Midbrain (tissue), 1 donor: ENCODE data around the gene HDAC10.
A peak's percentile ranks its signal among the peaks of the same experiment; 100 is the strongest.

ENCODE experiments used
- DNase-seq: peaks from one replicate; lab custom pipeline; 2025; lab: John Stamatoyannopoulos, UW

The HDAC10 gene

GRCh38 chr22:50269970-50270665 is 19.1 kb upstream of the HDAC10 start, which contains the start of gene MAPK11:
Gene MAPK11 (minus strand): TSS chr22:50270380. CDS start chr22:50270292, 88 bp downstream.
- DNase-seq, result peak; percentile 32

GRCh38 chr22:50269573-50269969 is 18.5 kb upstream of the HDAC10 start:
- no peak for DNase-seq

DNA sequence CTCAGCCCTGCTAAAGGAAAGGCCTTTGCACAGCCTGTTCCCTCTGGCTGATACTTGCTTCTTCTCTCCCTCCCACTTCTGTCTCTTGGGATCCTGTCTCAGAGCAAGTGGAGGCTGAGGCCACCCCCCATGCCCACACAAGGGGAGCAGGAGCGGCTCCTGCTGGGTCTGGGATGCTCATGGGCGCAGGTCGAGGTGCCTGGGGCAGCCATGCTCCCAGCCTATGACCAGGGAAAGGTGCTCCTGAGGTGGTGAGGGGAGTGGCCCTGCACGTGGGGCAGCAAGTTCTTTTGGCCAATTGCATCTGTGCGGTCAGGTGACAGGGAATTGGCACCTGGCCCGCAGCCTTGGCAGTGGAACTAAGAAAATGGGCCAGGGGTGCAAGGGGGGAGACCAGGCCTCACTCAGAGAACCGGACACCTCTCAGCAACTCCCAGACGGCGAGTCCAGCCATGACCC is 17.6 kb upstream of the HDAC10 start:
- peak; percentile 22 for DNase-seq

- peak; percentile 29 for DNase-seq
These were observed 16.7 kb upstream of the HDAC10 start for GRCh38 chr22:50267591-50268390.

GRCh38 chr22:50266994-50267393 is 15.9 kb upstream of the HDAC10 start:
- DNase-seq, result no peak

DNA sequence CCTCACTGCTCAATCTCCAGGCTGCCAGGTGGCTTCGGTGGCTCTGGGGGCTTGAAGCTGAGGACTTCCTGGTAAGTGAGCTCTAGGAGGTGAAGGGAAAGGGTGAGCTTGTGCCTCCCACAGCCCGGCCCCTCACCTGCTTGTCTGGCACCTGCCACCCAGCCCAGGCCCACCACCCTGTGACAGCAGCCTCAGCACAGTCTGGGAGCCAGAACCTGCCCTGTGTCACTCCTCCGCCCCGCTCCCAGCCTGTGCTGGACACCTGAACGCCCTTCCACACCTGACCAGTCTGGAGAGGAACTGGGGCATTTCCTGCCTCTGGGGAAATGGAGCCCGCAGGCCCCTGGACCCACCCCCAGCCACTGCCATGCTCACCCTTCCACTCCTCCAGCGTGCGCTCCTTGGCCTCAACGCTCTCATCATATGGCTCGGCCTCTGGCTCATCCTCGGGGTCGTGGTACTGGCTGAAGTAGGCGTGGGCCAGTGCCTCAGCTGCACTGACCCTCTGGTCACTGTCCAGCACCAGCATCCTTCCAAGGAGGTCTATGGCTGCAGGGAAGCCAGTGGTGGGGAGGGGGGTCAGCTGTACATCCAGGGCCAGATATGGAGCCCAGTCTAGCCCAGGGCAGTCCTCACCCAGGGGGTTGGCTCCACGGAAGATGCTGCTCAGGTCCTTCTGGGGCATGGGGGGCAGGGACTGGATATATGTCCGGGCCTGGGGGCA is 14.0 kb upstream of the HDAC10 start:
- no peak for DNase-seq

GRCh38 chr22:50264104-50264745 is 13.2 kb upstream of the HDAC10 start:
- no peak for DNase-seq

- no peak for DNase-seq
These were observed 12.0 kb upstream of the HDAC10 start for GRCh38 chr22:50262973-50263617.

DNA sequence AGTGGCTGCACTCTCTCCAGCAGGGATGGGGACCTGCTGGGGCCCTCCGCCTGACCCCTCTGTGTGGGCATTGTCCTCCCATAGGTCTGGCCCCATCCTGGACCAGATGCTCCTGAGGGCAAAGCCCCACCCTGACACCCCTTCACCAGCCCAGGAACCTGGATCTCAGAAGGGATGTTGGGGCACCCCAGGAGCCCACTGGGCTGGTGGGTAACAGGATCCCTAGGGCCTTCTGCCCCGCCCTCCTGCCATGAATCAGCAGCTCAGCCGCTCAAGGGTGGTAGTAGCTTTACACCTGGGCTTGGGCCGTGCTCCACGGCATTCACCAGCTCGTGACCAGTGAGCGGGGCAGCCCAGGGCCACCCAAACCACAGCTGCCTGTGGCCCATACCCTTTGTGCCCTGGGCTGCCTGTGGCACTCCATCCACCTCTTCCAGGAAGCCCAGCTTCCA is 11.4 kb upstream of the HDAC10 start:
- no peak for DNase-seq

DNA sequence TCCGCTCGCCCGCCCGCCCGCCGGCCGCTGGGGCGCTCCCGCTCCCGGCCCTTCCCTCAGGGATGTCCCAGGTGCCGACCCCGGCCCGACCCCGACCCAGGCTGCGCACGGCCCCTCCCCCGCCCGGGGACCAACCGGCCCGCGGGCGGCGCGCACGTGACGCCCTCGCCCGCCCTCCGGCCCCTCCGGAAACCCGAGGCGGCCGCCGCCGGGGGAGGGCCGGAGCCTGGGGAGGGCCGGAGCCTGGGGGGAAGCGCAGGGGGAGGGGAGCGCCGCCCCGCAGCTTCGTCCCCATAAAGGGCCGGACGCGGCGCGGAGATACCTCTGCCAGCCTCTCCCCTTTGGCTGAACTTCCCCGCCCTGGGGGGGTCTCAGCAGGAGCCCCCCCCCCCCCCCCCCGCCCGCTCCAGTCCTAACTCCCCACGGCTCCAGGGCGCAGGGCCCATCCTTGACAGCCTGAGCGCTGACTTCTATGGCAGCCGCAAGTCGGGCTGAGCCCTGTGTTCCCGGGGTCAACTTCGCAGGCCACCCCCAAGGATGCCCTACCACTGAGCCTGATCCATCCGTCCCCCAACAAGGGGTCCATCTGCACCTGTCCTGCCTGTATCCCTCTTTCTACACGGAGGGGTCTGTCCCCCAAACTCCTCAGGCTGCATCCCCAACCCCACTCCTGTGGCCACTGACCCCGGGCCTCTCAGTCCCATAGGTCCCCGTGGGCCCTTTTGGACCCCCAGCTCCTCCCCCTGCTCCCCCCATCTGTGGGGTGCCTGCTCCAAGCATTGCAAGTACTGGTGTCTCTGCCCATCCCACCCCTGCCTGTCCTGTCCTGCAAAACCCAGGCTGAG is 10.8 kb upstream of the HDAC10 start, which contains the start of gene MAPK12:
MAPK12 (minus strand) TSS at position 69 of the 845 bp plus-strand sequence. CDS start 174 bp downstream, outside the sequence.
- no peak for DNase-seq

- DNase-seq, result peak; percentile 28
These were observed 9.9 kb upstream of the HDAC10 start for GRCh38 chr22:50260801-50261614.

- DNase-seq, result no peak
These were observed 9.4 kb upstream of the HDAC10 start for GRCh38 chr22:50260434-50260800.

- DNase-seq, result no peak
These were observed 8.2 kb upstream of the HDAC10 start for GRCh38 chr22:50259302-50259701.

GRCh38 chr22:50258361-50259292 is 7.6 kb upstream of the HDAC10 start:
- peak; percentile 16 for DNase-seq

- DNase-seq, result no peak
These were observed 6.6 kb upstream of the HDAC10 start for GRCh38 chr22:50257451-50258360.

GRCh38 chr22:50257041-50257440 is 6.0 kb upstream of the HDAC10 start:
- DNase-seq, result no peak

GRCh38 chr22:50256258-50256862 is 5.3 kb upstream of the HDAC10 start:
- DNase-seq, result no peak
